H9 (cell line): ENCODE data around the gene MRPS31. TPM values are rescaled to one million over a fixed set of nuclear protein-coding genes. Genes with fewer than 3 reads are reported as not detected.

Source experiments
- DNase-seq: peaks from one replicate; pipeline ENCODE4 v3.0.0-alpha.2; 2017
- H2AFZ ChIP-seq: one replicate; pipeline ENCODE4 v1.6.1; 2013; ENCODE audit warnings: mild to moderate bottlenecking, low read length, control low read depth, moderate library complexity
- H2AK5ac ChIP-seq: 2 replicates; pipeline ENCODE4 v1.6.1; 2013; ENCODE audit warnings: low read length, control low read depth, mixed read lengths; ENCODE audit not compliant: insufficient read length
- H2BK120ac ChIP-seq: one replicate; pipeline ENCODE4 v1.6.1; 2013; ENCODE audit warnings: low read depth, mild to moderate bottlenecking, low read length, control low read depth, inconsistent platforms; ENCODE audit not compliant: poor library complexity, severe bottlenecking
- H2BK12ac ChIP-seq: 2 replicates; pipeline ENCODE4 v1.6.1; 2013; ENCODE audit warnings: low read length, control low read depth, mixed read lengths, low read depth; ENCODE audit not compliant: insufficient read length
- H2BK15ac ChIP-seq: 2 replicates; pipeline ENCODE4 v1.6.1; 2013; ENCODE audit warnings: low read depth, low read length, control low read depth
- H2BK20ac ChIP-seq: one replicate; pipeline ENCODE4 v1.6.1; 2013; ENCODE audit warnings: low read depth, mild to moderate bottlenecking, low read length, control low read depth, inconsistent platforms; ENCODE audit not compliant: poor library complexity, severe bottlenecking
- H2BK5ac ChIP-seq: 2 replicates; pipeline ENCODE4 v1.6.1; 2013; ENCODE audit warnings: low read length, control low read depth, mixed read lengths; ENCODE audit not compliant: insufficient read length
- H3K14ac ChIP-seq: 2 replicates; pipeline ENCODE4 v1.6.1; 2013; ENCODE audit warnings: low read length, control low read depth; ENCODE audit not compliant: insufficient read depth
- H3K18ac ChIP-seq: 2 replicates; pipeline ENCODE4 v1.6.1; 2013; ENCODE audit warnings: low read depth, mild to moderate bottlenecking, mixed read lengths, low read length, control low read depth; ENCODE audit not compliant: insufficient read length
- H3K23ac ChIP-seq: 2 replicates; pipeline ENCODE4 v1.6.1; 2013; ENCODE audit warnings: low read length, control low read depth, mixed read lengths, low read depth; ENCODE audit not compliant: insufficient read length
- H3K23me2 ChIP-seq: 2 replicates; pipeline ENCODE4 v1.6.1; 2013; ENCODE audit warnings: low read depth, mild to moderate bottlenecking, mixed read lengths, low read length, control low read depth; ENCODE audit not compliant: insufficient read length, poor library complexity, severe bottlenecking
- H3K27ac ChIP-seq: 2 replicates; pipeline ENCODE4 v1.5.1; 2013; ENCODE audit warnings: low read length, control low read depth, mixed read lengths, low read depth; ENCODE audit not compliant: insufficient read length
- H3K27me3 ChIP-seq: 2 replicates; pipeline ENCODE4 v1.6.1; 2013; ENCODE audit warnings: low read length, control low read depth, inconsistent platforms; ENCODE audit not compliant: insufficient read depth
- H3K4ac ChIP-seq: 2 replicates; pipeline ENCODE4 v1.6.1; 2013; ENCODE audit warnings: low read depth, mild to moderate bottlenecking, control low read depth, inconsistent platforms, low read length, moderate library complexity
- H3K4me1 ChIP-seq: 2 replicates; pipeline ENCODE4 v1.6.1; 2013; ENCODE audit warnings: low read length, control low read depth, inconsistent platforms; ENCODE audit not compliant: insufficient read depth
- H3K4me2 ChIP-seq: 2 replicates; pipeline ENCODE4 v1.6.1; 2013; ENCODE audit warnings: low read length, control low read depth, mixed read lengths; ENCODE audit not compliant: insufficient read length, insufficient read depth
- H3K56ac ChIP-seq: 2 replicates; pipeline ENCODE4 v1.6.1; 2013; ENCODE audit warnings: low read depth, mild to moderate bottlenecking, mixed read lengths, low read length, control low read depth; ENCODE audit not compliant: insufficient read length
- H3K79me1 ChIP-seq: 2 replicates; pipeline ENCODE4 v1.6.1; 2013; ENCODE audit warnings: low read depth, mild to moderate bottlenecking, moderate library complexity, low read length, control low read depth, inconsistent platforms; ENCODE audit not compliant: insufficient read depth, poor library complexity, severe bottlenecking
- H3K79me2 ChIP-seq: 2 replicates; pipeline ENCODE4 v1.6.1; 2013; ENCODE audit warnings: low read length, control low read depth, inconsistent platforms; ENCODE audit not compliant: insufficient read depth
- H3K9ac ChIP-seq: 2 replicates; pipeline ENCODE4 v1.6.1; 2013; ENCODE audit warnings: low read length, control low read depth, mixed read lengths; ENCODE audit not compliant: insufficient read length; ENCODE audit errors: extremely low read depth
- H3K9me3 ChIP-seq: one replicate; pipeline ENCODE4 v1.6.1; 2013; ENCODE audit warnings: low read depth, low read length, inconsistent platforms; ENCODE audit not compliant: control insufficient read depth
- H3T11ph ChIP-seq: one replicate; pipeline ENCODE4 v1.6.1; 2013; ENCODE audit warnings: mild to moderate bottlenecking, low read length, control low read depth, inconsistent platforms
- H4K20me1 ChIP-seq: one replicate; pipeline ENCODE4 v1.6.1; 2013; ENCODE audit not compliant: control insufficient read depth, insufficient read length, insufficient read depth
- H4K5ac ChIP-seq: 2 replicates; pipeline ENCODE4 v1.6.1; 2013; ENCODE audit warnings: low read depth, mild to moderate bottlenecking, mixed read lengths, low read length, control low read depth; ENCODE audit not compliant: insufficient read length
- H4K8ac ChIP-seq: replicated peaks from 2 replicates; pipeline ENCODE4 v1.6.1; 2013; ENCODE audit warnings: low read length, control low read depth, mixed read lengths, low read depth; ENCODE audit not compliant: insufficient read length
- H4K91ac ChIP-seq: 2 replicates; pipeline ENCODE4 v1.6.1; 2013; ENCODE audit warnings: low read depth, mild to moderate bottlenecking, moderate library complexity, mixed read lengths, low read length, control low read depth; ENCODE audit not compliant: insufficient read length
- H3K27ac Mint-ChIP-seq, 3 experiments: 2 replicates in 2 of 3; 3 replicates in 1 of 3; pipeline ENCODE4 v1.8.0; 2020 to 2021; ENCODE audit warnings: mixed read lengths in 3 of 3, mild to moderate bottlenecking in 1 of 3, moderate library complexity in 1 of 3
- H3K27me3 Mint-ChIP-seq: 2 replicates; pipeline ENCODE4 v1.8.0; 2021; ENCODE audit warnings: low read depth, mild to moderate bottlenecking, moderate library complexity, mixed read lengths
- H3K36me3 Mint-ChIP-seq, 3 experiments: 2 replicates in 2 of 3; 3 replicates in 1 of 3; pipeline ENCODE4 v1.8.0; 2020 to 2021; ENCODE audit warnings: low read depth in 3 of 3, mixed read lengths in 3 of 3; ENCODE audit not compliant: insufficient read depth in 1 of 3
- H3K4me1 Mint-ChIP-seq, 2 experiments: 2 replicates each; pipeline ENCODE4 v1.8.0; 2020; ENCODE audit warnings: mixed read lengths in 2 of 2
- H3K4me3 Mint-ChIP-seq, 2 experiments: 2 replicates in 1 of 2; 3 replicates in 1 of 2; pipeline ENCODE4 v1.8.0; 2020 to 2021; ENCODE audit warnings: mild to moderate bottlenecking in 2 of 2, mixed read lengths in 2 of 2, moderate library complexity in 1 of 2
- H3K9me3 Mint-ChIP-seq, 2 experiments: 2 replicates in 1 of 2; 3 replicates in 1 of 2; pipeline ENCODE4 v1.8.0; 2020; ENCODE audit warnings: mild to moderate bottlenecking in 2 of 2, mixed read lengths in 2 of 2, moderate library complexity in 1 of 2
- CTCF ChIP-seq: fragments of 200-600 bp; sonication (generic); conservative IDR thresholded peaks from 3 replicates; pipeline ENCODE4 v1.8.0; 2021; ENCODE audit warnings: antibody characterized with exemption, mild to moderate bottlenecking
- WGBS: extraction: QIAGEN DNeasy Blood & Tissue Kit; methylation state at CpG from one replicate; pipeline ENCODE4 v1.1.7; 2013; ENCODE audit warnings: missing lambda C conversion rate, low lambda C conversion rate, mixed read lengths; ENCODE audit not compliant: insufficient read length; ENCODE audit errors: extremely low coverage; 5-methylcytosine and 5-hydroxymethylcytosine counted together
- total RNA-seq: library from RNA; stranded (reverse); gene quantifications from 2 replicates; pipeline ENCODE4 v1.2.1, GENCODE V29; 2021

Gene MRPS31
- total RNA-seq, 1 experiment from 2014 or later = 27.3 TPM

- Histone ChIP-seq H3K14ac (no peak overlapping the region), H3K18ac (no peak overlapping the region), H3K9ac (no peak overlapping the region), H4K20me1 (no peaks in the 10 kb centered on the region), H2BK20ac (no peak overlapping the region), H3K23ac (no peak overlapping the region), H4K91ac (no peak overlapping the region), H3K56ac (no peak overlapping the region), H2BK15ac (no peak overlapping the region), H2BK5ac (no peak overlapping the region), H3K4me2 (no peak overlapping the region), H3K27ac (no peak overlapping the region), H3K23me2 (no peaks in the 10 kb centered on the region), H3K79me1 (no peaks in the 10 kb centered on the region), H3K4ac (no peak overlapping the region), H3K27me3 (no peaks in the 10 kb centered on the region; the same call in 1 of the 2 replicates), H2BK120ac (no peak overlapping the region), H3K4me1 (no peaks in the 10 kb centered on the region), H2AK5ac (no peak overlapping the region), H3T11ph (no peak overlapping the region), H4K8ac (no peak overlapping the region), H3K9me3 (no peaks in the 10 kb centered on the region), H2BK12ac (no peak overlapping the region), H4K5ac (no peak overlapping the region), H2AFZ (no peak overlapping the region), H3K79me2 (no peaks in the 10 kb centered on the region)
- DNase-seq = no peak
- no peak overlapping the region for H3K4me3 Mint-ChIP-seq
- no CpG with 5 or more reads among the region's 6 CpGs for WGBS
- peaks cover 7 to 9% of the 10 kb centered on the region in 2 experiments; a peak in 3 of 4 replicates for H3K4me1 Mint-ChIP-seq
- no peaks in the 10 kb centered on the region for H3K9me3 Mint-ChIP-seq
- no peaks in the 10 kb centered on the region for H3K27me3 Mint-ChIP-seq
- H3K36me3 Mint-ChIP-seq = peaks cover 3 to 44% (median 44%) of the 10 kb centered on the region in 3 experiments; a peak in 5 of 7 replicates
- no peak overlapping the region; a peak in 1 of 7 replicates for H3K27ac Mint-ChIP-seq
- no peak for TF ChIP-seq CTCF
These were observed 25.7 kb upstream of the MRPS31 start for GRCh38 chr13:40796649-40797048.
